A673 (cell line): ENCODE data around the gene POLG. TPM values are rescaled to one million over a fixed set of nuclear protein-coding genes. Genes with fewer than 3 reads are reported as not detected.

Experiments
- Bru-seq: library from RNA; stranded (reverse); fragments of 400-500 nt; gene quantifications from one replicate; lab custom pipeline; 2021; lab: Mats Ljungman, UMichigan
- BruChase-seq, 2 experiments: library from RNA; stranded (reverse); fragments of 400-500 nt; gene quantifications; one replicate each; lab custom pipeline; 2021; lab: Mats Ljungman, UMichigan
- BruUV-seq: library from RNA; stranded (reverse); fragments of 400-500 nt; replicated peaks from 2 replicates; lab custom pipeline; 2021; lab: Mats Ljungman, UMichigan
- CTCF ChIA-PET: fragments of 300-600 bp; sonication (Branson Sonifier 250); formaldehyde crosslinking; loops from one replicate; lab custom pipeline; 2022; ENCODE audit warnings: antibody characterized with exemption; lab: Charles Lee
- POLR2A ChIA-PET: fragments of 300-600 bp; sonication (Branson Sonifier 250); formaldehyde crosslinking; loops from one replicate; lab custom pipeline; 2022; ENCODE audit warnings: antibody characterized with exemption; ENCODE audit not compliant: low non-redundant PET; lab: Charles Lee
- DNase-seq: peaks from one replicate; pipeline ENCODE4 v3.0.0-alpha.2; 2015; ENCODE audit warnings: low spot score
- H3K27ac ChIP-seq: fragments of 200-600 bp; sonication (generic); 2 replicates; pipeline ENCODE4 v1.5.1; 2016; ENCODE audit warnings: mixed run types, low read depth, mild to moderate bottlenecking, mixed read lengths, antibody characterized with exemption, low read length; ENCODE audit not compliant: poor library complexity, severe bottlenecking
- H3K27me3 ChIP-seq: fragments of 200-600 bp; sonication (generic); replicated peaks from 2 replicates; pipeline ENCODE4 v1.6.1; 2017; ENCODE audit warnings: mixed run types, low read depth, mild to moderate bottlenecking, mixed read lengths, antibody characterized with exemption, low read length; ENCODE audit not compliant: insufficient read depth, poor library complexity
- H3K36me3 ChIP-seq: fragments of 200-600 bp; sonication (generic); 2 replicates; pipeline ENCODE4 v1.6.1; 2016; ENCODE audit warnings: mixed run types, mild to moderate bottlenecking, mixed read lengths, antibody characterized with exemption, low read length; ENCODE audit not compliant: insufficient read depth, poor library complexity, severe bottlenecking
- H3K4me1 ChIP-seq: fragments of 200-600 bp; sonication (generic); 2 replicates; pipeline ENCODE4 v1.6.1; 2017; ENCODE audit warnings: mixed run types, mild to moderate bottlenecking, mixed read lengths, antibody characterized with exemption, low read length; ENCODE audit not compliant: insufficient read depth, poor library complexity, severe bottlenecking
- H3K4me3 ChIP-seq: fragments of 200-600 bp; sonication (generic); 2 replicates; pipeline ENCODE4 v1.5.1; 2016; ENCODE audit warnings: low read depth, mixed run types, mild to moderate bottlenecking, mixed read lengths, low read length; ENCODE audit not compliant: poor library complexity, severe bottlenecking
- H3K9me3 ChIP-seq: fragments of 200-600 bp; sonication (generic); 2 replicates; pipeline ENCODE4 v1.6.1; 2016; ENCODE audit warnings: mixed run types, low read depth, mild to moderate bottlenecking, mixed read lengths, antibody characterized with exemption, low read length; ENCODE audit not compliant: poor library complexity, severe bottlenecking
- EZH2 ChIP-seq: fragments of 200-600 bp; sonication (generic); IDR thresholded peaks from 2 replicates; pipeline ENCODE4 v1.6.1; 2017; ENCODE audit warnings: borderline replicate concordance, low read depth, mild to moderate bottlenecking, mixed read lengths, antibody characterized with exemption, low read length; ENCODE audit not compliant: poor library complexity, severe bottlenecking
- intact Hi-C: fragments of 100-400 bp; cut with micrococcal nuclease; formaldehyde crosslinking; loops from one replicate; pipeline ENCODE4 v1.10.0; 2022; ENCODE audit not compliant: unreplicated experiment
- long read RNA-seq: library from polyadenylated mRNA; stranded (forward); transcript quantifications from one replicate; pipeline ENCODE4 v2.0.0, GENCODE V29; 2022
- total RNA-seq: library from RNA; stranded (reverse); gene quantifications from 2 replicates; pipeline ENCODE4 v1.2.3, GENCODE V29; 2021
- TF ChIP-seq, protein P1 (sequence below): fragments of 300-800, 200-600 bp; sonication (generic); conservative IDR thresholded peaks from 2 replicates; pipeline ENCODE4 v1.5.1; 2017; ENCODE audit warnings: low read depth, mild to moderate bottlenecking, antibody characterized with exemption, low read length, moderate library complexity, mixed read lengths

POLG gene
- total RNA-seq: 63.5 and 166 TPM in 2 replicates
- percentile 86 among the genes with signal in this experiment for Bru-seq, nascent RNA
- percentile 84 among the genes with signal in this experiment for BruChase-seq, experiment 1, labeled RNA remaining after a 2-hour chase
- percentile 83 among the genes with signal in this experiment for BruChase-seq, experiment 2, labeled RNA remaining after a 6-hour chase
- long read RNA-seq, full-length matches to known transcripts: 39 of 83 reads
- long read RNA-seq, partial matches to known transcripts: 14 of 83 reads
- long read RNA-seq, other reads (novel, unspliced or antisense): 30 of 83 reads

DNA sequence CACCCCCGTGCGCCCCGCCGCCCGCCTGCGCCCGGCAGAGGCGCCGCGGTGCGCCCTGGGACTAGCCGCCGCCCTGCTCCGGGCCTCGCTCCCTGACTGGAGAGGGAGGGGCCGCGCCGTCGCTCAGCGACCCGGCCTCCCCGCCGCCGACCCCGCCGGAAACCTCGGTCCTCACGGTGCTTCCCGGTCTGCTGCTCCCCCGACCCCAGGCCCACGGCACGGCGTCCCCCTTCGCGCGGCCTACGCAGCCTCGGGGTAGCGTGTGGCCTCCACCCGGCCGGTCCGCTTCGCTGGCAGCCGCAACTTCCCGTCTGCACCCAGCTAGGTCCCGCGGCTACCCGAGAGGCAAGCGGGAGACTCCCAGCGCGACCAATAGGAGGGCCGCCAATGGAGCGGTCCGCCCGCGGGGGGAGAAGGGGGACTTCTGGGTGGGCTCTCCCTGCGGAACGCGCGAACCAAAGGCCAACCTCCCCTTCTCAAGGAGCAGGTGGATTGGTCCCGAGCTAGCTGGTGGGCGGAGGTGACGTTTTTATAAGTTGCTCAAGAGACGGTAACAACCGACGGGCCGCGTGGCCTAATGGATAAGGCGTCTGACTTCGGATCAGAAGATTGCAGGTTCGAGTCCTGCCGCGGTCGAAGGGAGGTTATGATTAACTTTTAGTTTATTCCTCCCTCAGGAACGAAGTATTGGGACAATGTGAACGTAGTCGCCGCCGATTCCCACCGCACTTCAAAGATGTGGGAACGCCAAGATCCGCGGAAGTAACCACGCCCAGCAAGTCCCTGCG, at the start of gene POLG:
Gene POLG (minus strand): TSS at position 315 of the 788 bp plus-strand sequence. CDS start 1,070 bp downstream, outside the sequence.
- Histone ChIP-seq H3K27me3 (no peaks in the 10 kb centered on the region), H3K36me3 (peaks cover 38% of the 10 kb centered on the region), H3K9me3 (no peaks in the 10 kb centered on the region), H3K4me1 (peaks cover 32% of the 10 kb centered on the region), H3K27ac (peak within 1 kb of the TSS; percentile 88), H3K4me3 (peak within 1 kb of the TSS; percentile 78)
- BruUV-seq: TSS peak; percentile 100
- TF ChIP-seq EZH2: no peak
- TF ChIP-seq, protein P1, sequence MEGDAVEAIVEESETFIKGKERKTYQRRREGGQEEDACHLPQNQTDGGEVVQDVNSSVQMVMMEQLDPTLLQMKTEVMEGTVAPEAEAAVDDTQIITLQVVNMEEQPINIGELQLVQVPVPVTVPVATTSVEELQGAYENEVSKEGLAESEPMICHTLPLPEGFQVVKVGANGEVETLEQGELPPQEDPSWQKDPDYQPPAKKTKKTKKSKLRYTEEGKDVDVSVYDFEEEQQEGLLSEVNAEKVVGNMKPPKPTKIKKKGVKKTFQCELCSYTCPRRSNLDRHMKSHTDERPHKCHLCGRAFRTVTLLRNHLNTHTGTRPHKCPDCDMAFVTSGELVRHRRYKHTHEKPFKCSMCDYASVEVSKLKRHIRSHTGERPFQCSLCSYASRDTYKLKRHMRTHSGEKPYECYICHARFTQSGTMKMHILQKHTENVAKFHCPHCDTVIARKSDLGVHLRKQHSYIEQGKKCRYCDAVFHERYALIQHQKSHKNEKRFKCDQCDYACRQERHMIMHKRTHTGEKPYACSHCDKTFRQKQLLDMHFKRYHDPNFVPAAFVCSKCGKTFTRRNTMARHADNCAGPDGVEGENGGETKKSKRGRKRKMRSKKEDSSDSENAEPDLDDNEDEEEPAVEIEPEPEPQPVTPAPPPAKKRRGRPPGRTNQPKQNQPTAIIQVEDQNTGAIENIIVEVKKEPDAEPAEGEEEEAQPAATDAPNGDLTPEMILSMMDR: no peak
- CTCF ChIA-PET: interaction anchor here (0.6 to 1.2 kb wide), 3 partner anchors 24 to 128 kb away, joined by 3 to 6 read pairs (median 3); no protein-coding TSS in a partner anchor
- intact Hi-C loops: loop anchor here (5.0 kb wide), 1 partner anchor 243 kb away; the partner anchor contains the start of gene TICRR
- POLR2A ChIA-PET: interaction anchor here (0.8 kb wide), 1 partner anchor 14 kb away, joined by 4 read pairs; no protein-coding TSS in a partner anchor
- peak; percentile 100 for DNase-seq

DNA sequence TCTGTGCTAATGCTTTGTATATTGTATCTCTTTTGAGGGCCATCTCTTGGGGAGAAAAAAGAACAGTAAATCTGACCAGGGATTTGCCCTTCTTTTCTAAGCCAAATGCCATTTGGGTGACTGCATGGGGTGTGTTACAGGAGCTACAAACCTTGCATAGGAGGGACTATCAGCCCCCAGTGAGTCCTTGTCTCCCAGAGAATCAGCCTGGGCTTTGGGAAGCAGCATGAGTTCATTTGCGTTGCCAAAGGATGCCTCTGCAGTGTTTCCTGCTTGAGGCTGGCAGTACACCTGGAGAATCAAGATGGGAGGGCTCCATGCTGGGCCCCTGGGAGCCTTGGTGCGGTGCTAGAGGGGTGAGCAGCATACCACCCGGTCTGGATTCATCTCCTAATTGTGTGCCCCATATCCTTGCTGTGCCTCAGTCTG, 49.6 kb upstream of the POLG start:
- ChIA-PET POLR2A (no interaction called here), CTCF (no interaction called here)
- H3K27me3 ChIP-seq: no peaks in the 10 kb centered on the region

More for the DNA sequence above, 49.6 kb upstream of the POLG start:
- no peak for TF ChIP-seq EZH2
- TF ChIP-seq, protein P1: no peak
- Histone ChIP-seq H3K4me1 (peaks cover 12% of the 10 kb centered on the region), H3K4me3 (no peak overlapping the region), H3K9me3 (no peaks in the 10 kb centered on the region), H3K27ac (peak overlapping the region; percentile 23), H3K36me3 (peaks cover 4% of the 10 kb centered on the region)
- DNase-seq: no peak
- intact Hi-C loops: no loop called here
- BruUV-seq: no TSS peak
